Stimulated activated CD4-positive, alpha-beta T cell treated with anti-CD3 and anti-CD28 coated beads, TNF-alpha, amount 100 ng/mL, for 48 hours (primary cell): ENCODE results near the gene SHE.

Experiments
- DNase-seq, 3 donors: peaks; one replicate each; pipeline ENCODE4 v3.0.0-alpha.2; 2020; ENCODE audit warnings: low read depth in 3 of 3

Gene SHE

DNA sequence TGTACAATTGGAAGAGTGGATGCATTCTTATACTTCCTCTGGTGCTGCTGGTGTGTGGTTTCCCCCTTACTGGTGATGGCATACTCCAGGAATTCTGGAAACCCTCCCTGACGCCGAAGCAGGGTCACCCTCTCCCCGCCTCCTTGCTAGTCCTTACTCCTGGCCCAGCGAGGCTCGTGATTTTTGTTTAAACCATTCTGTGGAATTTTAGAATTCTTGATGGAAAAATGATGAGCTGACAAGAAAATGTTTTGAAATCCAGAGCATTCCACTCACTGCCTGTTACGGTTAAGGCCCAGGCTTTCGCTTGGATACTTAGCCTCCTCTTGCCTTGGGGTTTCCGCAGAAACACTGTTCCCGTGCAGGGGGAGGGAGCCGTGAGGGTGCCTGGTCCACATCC, 55.9 kb downstream of the SHE start:
- DNase-seq: no peak

DNA sequence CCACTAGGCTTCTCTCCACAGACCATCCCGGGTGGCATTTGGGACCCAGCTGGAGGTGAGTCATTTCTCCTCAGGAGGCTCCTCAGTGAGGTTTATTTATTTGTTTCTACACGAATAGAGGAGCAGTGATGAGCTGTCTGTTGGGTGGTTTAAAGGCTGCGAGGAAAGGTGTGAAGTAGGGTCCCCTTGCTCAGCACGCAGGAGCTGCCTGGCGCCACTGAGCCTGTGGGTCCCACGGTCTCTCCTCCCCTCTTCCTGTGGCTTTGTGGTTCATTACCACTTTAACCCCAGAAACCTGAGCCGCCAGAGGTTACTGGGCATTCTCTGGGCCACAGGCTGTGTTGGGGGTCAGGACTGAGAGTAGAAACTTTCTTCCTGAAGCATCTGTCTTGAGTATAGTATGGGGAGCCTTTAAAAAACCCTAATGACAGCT, 57.2 kb downstream of the SHE start:
- no peak for DNase-seq

GRCh38 chr1:154443274-154444013, 58.8 kb downstream of the SHE start:
- no peak for DNase-seq

- DNase-seq: no peak
These were observed 60.0 kb downstream of the SHE start for GRCh38 chr1:154442006-154442740.

DNA sequence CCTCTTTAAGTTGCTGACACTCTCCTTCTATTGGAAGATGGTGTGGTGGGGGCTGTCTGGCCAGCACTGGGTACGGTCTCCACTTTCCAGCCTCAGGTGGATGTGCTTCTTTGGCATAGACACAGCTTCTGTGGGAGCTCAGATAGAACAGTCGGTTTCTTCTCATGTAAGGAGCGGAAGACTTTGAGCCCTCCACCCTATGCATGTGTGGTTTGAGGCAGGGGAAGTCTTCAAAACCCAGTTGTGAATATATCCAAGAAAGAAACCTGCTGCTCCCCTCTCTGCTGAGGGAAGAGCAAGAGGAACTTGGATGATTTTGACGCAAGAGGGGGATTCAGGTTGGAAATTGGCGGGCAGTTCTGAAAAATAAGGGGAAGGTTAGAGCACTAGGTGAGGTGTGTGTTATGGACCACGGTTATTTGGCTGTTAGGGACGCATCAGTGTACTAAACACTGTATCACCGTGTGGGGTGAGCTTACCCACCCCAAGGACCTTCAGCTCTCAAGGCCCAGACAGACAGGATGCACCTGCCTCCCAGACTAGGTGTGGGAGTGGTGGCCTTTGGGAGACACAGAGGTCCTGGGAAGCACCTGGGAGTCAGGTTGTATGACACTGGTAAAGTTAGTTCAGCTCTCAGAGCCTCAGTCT, 60.8 kb downstream of the SHE start:
- DNase-seq: no peak

- no peak for DNase-seq
These were observed 62.0 kb downstream of the SHE start for GRCh38 chr1:154440036-154440804.

DNA sequence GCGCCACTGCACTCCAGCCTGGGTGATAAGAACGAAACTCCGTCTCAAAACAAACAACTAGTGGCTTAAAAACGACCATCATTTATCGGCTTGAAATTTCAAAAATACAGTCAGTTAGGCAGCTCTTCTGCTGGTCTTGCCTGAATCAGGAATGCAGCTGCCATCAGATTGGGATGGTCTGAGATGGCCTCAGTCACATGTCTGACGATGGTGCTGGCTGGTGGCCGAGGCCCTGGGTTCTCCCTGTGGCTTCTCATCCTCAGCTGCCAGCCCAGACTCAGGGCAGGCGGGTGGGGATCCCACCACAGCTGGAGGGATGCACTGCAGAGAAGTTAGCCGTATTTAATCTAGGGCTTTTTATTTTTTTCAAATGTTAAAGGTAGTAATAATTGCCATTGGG, 65.8 kb downstream of the SHE start:
- DNase-seq: no peak

- DNase-seq: no peak
These were observed 66.5 kb downstream of the SHE start for GRCh38 chr1:154435599-154436200.

DNA sequence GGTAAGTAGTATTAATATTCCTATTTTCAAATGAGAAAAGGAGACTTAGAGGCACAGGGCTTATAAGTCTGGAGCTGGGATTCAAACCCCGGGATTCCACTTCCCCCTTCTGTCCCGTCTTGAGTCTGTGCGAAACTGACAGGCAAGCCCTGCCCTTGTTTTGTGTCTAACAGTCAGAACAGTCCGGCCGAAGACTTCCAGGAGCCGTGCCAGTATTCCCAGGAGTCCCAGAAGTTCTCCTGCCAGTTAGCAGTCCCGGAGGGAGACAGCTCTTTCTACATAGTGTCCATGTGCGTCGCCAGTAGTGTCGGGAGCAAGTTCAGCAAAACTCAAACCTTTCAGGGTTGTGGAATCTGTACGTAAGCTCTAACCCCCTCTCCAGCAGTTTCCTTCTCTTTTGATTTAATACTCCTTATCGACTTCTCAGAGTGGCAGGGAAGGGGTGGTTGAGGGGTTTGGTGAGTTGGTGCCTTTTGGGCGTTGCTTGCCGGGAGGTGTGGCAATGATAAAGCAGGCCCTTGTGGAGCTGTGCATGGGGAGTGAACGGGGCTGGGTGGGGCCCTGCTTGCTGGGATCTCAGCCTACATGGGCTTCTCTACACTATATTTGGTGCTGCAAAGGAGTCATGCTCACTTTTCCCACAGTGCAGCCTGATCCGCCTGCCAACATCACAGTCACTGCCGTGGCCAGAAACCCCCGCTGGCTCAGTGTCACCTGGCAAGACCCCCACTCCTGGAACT, 67.7 kb downstream of the SHE start:
- no peak for DNase-seq

DNA sequence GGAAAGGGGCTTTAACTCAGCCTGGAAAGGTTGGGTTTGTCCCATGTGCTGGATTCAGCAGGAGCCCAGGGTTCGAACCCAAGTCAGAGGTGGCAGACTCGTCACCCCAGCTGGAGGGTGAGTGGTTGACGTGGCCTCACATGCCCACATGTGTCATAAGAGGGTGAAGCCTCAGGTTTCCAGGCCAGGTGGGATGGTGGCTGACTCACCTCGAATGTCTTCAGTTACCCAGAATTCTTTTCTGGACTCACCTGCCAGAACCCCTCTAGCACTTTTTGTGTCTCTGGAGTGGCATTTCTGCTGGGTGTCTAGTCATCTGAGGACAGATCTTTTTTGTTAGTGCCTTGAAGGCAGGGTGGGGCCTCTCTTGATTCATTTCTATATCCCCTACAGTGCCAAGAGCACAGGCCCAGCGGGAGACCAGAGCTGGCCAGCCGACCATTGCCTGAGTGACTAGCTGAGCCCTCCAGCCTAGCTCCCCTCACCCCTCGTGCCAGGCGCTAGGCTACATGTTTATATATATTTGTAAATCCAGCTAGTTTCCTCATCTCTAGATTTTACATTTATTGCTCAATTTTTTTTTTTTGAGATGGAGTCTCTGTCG, 68.9 kb downstream of the SHE start:
- peak in 1 of 3 donors; percentile 37 for DNase-seq

DNA sequence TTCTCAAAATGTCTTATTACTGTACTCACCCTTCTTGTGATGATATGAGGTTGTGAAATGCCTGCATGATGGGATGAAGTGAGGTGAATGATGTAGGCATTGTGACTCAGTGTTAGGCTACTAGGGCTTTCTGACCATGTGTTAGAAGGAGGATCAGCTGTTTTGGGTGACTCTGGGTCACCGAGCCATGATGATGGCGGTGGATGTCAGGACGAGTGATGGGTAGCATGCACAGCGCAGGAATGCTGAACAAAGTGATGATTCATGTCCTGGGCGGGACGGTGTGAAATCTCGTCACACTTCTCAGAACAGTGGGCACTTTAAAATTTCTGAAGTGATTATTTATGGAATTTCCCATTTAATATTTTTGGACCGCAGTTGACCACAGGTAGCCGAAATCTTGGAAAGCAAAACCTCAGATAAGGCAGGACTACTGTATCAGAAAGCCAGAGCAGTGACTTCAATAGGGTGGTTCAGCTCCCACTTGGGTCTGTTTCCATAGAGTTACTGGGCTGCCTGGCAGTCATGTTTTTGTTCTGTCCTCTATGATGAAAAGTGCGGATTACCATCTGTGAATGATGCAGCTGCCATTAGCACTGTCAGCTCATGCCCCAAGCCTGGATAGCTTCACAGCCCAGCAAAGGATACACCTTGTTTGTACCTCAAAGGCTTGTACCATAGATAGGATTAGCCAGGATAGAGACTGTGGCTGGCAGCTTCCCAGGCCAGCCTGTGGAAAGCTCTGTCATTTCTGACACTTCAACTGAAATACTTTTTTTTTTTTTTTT, 70.4 kb downstream of the SHE start:
- peak in 2 of 3 donors; percentile 53 to 58 for DNase-seq

DNA sequence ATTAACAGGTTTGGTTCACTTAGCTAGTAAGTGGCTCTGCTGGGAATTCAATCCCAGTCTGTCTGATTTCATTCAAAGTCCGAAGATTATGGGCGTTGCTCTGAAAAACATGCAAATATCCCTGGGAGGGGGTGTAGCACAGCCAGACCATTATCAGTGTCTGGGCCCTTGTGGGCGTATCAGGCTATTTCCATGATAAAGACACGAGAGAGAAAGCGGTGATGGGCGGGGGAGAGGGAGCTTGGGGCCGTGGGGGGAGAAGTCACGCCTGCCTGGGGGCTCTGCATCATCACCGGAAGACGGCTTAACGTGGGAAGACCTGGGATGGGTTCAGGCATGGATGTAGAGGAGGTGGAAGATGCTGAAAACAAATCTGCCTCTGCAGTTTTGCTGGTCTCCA, 71.3 kb downstream of the SHE start:
- DNase-seq: no peak

DNA sequence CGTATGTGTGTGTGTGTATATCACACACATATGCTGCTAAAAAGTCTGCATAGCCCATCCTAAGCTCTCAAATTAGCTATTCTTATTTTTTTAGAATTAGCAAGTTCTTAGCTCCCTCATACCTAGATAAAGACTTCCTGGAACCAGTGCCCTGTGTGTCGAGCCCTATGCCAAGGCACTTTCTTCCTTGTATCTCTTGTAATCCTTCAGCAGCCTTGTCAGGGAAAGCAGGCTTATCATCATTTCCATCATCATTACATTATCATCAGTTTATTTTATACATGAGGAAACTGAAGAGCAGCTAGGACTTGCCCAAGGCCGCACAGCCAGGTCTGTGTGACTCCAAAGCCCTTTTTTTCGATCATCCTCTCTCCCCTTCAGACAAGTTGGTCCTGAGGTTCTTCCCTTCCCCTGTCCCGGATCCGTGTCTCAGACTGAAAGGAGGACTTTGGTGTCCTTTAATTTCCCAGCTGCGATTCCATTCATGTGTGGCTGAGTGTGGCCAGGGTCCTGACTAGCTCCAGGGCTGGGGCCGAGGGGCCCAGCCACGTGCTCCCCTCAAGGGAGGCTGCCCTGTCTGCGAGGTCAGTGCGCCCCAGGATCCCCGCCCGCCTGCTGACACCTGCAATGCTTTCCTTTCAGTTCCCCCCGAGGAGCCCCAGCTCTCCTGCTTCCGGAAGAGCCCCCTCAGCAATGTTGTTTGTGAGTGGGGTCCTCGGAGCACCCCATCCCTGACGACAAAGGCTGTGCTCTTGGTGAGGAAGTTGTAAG, 72.2 kb downstream of the SHE start:
- DNase-seq: no peak
